Kidney (tissue), 14 donors: ENCODE results near the gene ABCB10. TPM values are rescaled to one million over a fixed set of nuclear protein-coding genes. Genes with fewer than 3 reads are reported as not detected.
"Not testable (repeated sequence)": the region's sequence is repeated elsewhere in the genome, so short reads cannot be mapped to it uniquely, and the experiment has no call there.

Experiments
- DNase-seq, 5 donors: peaks; one replicate each; pipeline ENCODE4 v3.0.0-alpha.2; 2013 to 2020
- FAIRE-seq: peaks from 2 replicates; lab custom pipeline; 2012; peaks lifted over from hg19 to GRCh38; lab: Jason Lieb, UNC
- H3K27ac ChIP-seq, 2 donors: one replicate each; pipeline ENCODE4 v1.7.0; 2013; ENCODE audit warnings: low read depth in 2 of 2, low read length in 2 of 2, inconsistent platforms in 1 of 2
- H3K27me3 ChIP-seq: one replicate; pipeline ENCODE4 v1.7.1; 2013; ENCODE audit warnings: low read length, inconsistent platforms; ENCODE audit not compliant: control insufficient read depth, insufficient read depth
- H3K36me3 ChIP-seq, 3 donors: one replicate each; pipeline versions ENCODE4 v1.7.0 to v1.7.1; 2013; ENCODE audit warnings: low read length in 3 of 3, control low read depth in 1 of 3, inconsistent platforms in 1 of 3; ENCODE audit not compliant: insufficient read depth in 3 of 3, control insufficient read depth in 2 of 3
- H3K4me1 ChIP-seq, 3 donors: one replicate each; pipeline versions ENCODE4 v1.7.0 to v1.7.1; 2013; ENCODE audit warnings: low read length in 3 of 3, inconsistent platforms in 1 of 3, low read depth in 1 of 3; ENCODE audit not compliant: control insufficient read depth in 2 of 3, insufficient read depth in 2 of 3
- H3K4me3 ChIP-seq, 3 donors: one replicate each; pipeline versions ENCODE4 v1.7.0 to v1.8.1; 2013; ENCODE audit warnings: low read length in 3 of 3, control low read depth in 1 of 3, inconsistent platforms in 1 of 3
- H3K9ac ChIP-seq, 3 donors: one replicate each; pipeline versions ENCODE4 v1.7.0 to v1.7.1; 2013; ENCODE audit warnings: low read length in 3 of 3, control low read depth in 1 of 3, inconsistent platforms in 1 of 3
- H3K9me3 ChIP-seq, 3 donors: one replicate each; pipeline versions ENCODE4 v1.7.0 to v1.7.1; 2013; ENCODE audit warnings: low read length in 3 of 3, control low read depth in 1 of 3, inconsistent platforms in 1 of 3; ENCODE audit not compliant: control insufficient read depth in 2 of 3, insufficient read depth in 1 of 3
- intact Hi-C: fragments of 100-400 bp; cut with DNase I; formaldehyde crosslinking; loops from one replicate; pipeline ENCODE4 v1.11.1; 2022
- polyA plus RNA-seq: library from polyadenylated mRNA; stranded (reverse); fragments of 350-450 nt; fragmentation: Illumina TruSeq; extraction: RNeasy Lipid Tissue Mini Kit (QIAGEN cat#74804); gene quantifications from one replicate; pipeline ENCODE4 v1.2.3, GENCODE V29; 2014; ENCODE audit warnings: low read depth, low replicate concordance; ENCODE audit not compliant: insufficient read depth
- total RNA-seq: library from RNA; stranded (reverse); fragmentation: NEBNext Ultra II Directional; extraction: Animal tissue kit (Norgen Biotek cat#: 25700); gene quantifications from one replicate; pipeline ENCODE4 v1.2.1, GENCODE V29; 2021
- TF ChIP-seq, protein P1 (sequence below): IDR thresholded peaks from 3 replicates; pipeline ENCODE4 v1.5.1; 2012; ENCODE audit warnings: mild to moderate bottlenecking, moderate library complexity, borderline replicate concordance; ENCODE audit not compliant: insufficient read depth; ENCODE audit errors: extremely low read depth
- donor health status: control.
- donor health status: control.
- donor health status: control.
- donor health status: control.
- donor health status: control.
- donor health status: DM: yes; HTN: yes; CAD: no.
- donor health status: Normal renal cell carcinoma (clear cell type).

Gene ABCB10
- total and polyA plus RNA-seq, 2 donors from 2014 or later = 4.5 to 15.4 TPM

DNA sequence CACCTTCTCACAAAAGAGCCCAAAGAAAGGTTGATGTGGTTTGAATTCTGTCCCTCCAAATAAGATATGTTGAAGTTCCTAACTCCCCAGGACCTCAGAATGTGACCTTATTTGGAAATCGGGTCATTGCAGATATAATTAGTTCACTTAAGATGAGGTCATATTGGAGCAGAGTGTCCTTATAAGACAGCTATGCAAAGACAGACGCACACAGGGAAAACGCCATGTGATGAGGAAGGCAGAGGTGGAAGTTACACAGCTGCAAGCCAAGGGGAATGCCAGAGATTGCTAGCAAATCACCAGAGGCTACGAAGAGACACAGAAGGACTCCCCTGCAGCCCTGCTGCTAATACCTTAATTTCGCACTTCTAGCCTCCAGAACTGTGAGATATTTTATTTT, 5.2 kb upstream of the ABCB10 start:
- FAIRE-seq (no peak), DNase-seq (no peak)
- peaks cover 0 to 3% (median 0%) of the 10 kb centered on the region in 3 donors for H3K4me1 ChIP-seq
- no peaks in the 10 kb centered on the region for H3K9me3 ChIP-seq
- H3K27me3 ChIP-seq = no peaks in the 10 kb centered on the region
- H3K4me3 ChIP-seq = no peak overlapping the region
- no peak overlapping the region for H3K27ac ChIP-seq
- no peaks in the 10 kb centered on the region for H3K36me3 ChIP-seq
- intact Hi-C loops = no loop called here
- H3K9ac ChIP-seq = no peak overlapping the region
- TF ChIP-seq, protein P1, sequence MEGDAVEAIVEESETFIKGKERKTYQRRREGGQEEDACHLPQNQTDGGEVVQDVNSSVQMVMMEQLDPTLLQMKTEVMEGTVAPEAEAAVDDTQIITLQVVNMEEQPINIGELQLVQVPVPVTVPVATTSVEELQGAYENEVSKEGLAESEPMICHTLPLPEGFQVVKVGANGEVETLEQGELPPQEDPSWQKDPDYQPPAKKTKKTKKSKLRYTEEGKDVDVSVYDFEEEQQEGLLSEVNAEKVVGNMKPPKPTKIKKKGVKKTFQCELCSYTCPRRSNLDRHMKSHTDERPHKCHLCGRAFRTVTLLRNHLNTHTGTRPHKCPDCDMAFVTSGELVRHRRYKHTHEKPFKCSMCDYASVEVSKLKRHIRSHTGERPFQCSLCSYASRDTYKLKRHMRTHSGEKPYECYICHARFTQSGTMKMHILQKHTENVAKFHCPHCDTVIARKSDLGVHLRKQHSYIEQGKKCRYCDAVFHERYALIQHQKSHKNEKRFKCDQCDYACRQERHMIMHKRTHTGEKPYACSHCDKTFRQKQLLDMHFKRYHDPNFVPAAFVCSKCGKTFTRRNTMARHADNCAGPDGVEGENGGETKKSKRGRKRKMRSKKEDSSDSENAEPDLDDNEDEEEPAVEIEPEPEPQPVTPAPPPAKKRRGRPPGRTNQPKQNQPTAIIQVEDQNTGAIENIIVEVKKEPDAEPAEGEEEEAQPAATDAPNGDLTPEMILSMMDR = no peak

DNA sequence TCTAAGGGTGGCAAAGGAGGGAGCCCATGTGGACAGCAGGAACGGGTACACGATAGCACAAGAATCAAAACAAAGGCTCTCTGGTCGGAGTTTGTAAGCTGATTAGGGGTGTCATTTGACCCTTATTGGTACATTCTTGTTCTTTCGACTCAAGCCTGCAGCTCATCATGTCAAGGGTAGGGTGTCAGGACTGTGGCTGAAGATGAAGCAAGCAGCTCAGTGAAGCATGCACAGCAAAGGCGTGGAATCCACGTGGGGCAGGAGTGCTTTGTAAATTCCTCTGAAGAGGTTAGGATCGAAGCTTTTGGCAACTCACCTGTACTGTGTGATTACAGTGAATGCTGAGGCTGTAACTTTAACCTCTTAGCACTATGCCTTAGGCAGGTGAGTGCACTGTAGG, 4.7 kb upstream of the ABCB10 start:
- intact Hi-C loops = no loop called here

DNA sequence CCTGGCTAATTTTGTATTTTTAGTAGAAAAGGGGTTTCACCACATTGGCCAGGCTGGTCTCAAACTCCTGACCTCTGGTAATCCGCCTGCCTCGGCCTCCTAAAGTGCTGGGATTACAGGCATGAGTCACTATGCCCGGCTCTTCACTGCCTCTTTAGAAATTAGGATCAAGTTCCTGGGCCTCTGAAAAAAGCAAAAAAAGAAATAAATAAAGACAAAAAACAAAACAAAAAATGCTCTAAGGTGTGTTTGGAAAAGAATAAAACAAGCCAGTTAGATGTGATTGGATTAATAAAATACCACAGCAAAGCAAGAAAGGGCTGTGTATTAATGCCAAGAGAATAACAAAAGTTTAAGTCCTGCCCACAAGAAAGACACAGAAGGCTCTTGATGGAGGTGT, 4.2 kb upstream of the ABCB10 start:
- Histone ChIP-seq H3K9ac (no peak overlapping the region), H3K27me3 (no peaks in the 10 kb centered on the region), H3K9me3 (no peaks in the 10 kb centered on the region), H3K27ac (no peak overlapping the region), H3K36me3 (no peaks in the 10 kb centered on the region), H3K4me1 (peaks cover 0 to 3% (median 0%) of the 10 kb centered on the region in 3 donors), H3K4me3 (no peak overlapping the region)
- TF ChIP-seq, protein P1 = no peak
- DNase-seq (no peak), FAIRE-seq (no peak)
- intact Hi-C loops = no loop called here

More for the DNA sequence above, 4.7 kb upstream of the ABCB10 start:
- H3K9ac ChIP-seq = no peak overlapping the region
- FAIRE-seq (no peak), DNase-seq (peak in 1 of 5 donors; percentile 40)
- no peak overlapping the region for H3K4me3 ChIP-seq
- H3K27ac ChIP-seq = no peak overlapping the region
- H3K9me3 ChIP-seq = no peaks in the 10 kb centered on the region
- peaks cover 0 to 3% (median 0%) of the 10 kb centered on the region in 3 donors for H3K4me1 ChIP-seq
- TF ChIP-seq, protein P1 = no peak
- H3K36me3 ChIP-seq = no peaks in the 10 kb centered on the region
- H3K27me3 ChIP-seq = no peaks in the 10 kb centered on the region

GRCh38 chr1:229561141-229561540, 2.6 kb upstream of the ABCB10 start:
- no peak overlapping the region for H3K4me3 ChIP-seq
- intact Hi-C loops = no loop called here
- no peaks in the 10 kb centered on the region for H3K36me3 ChIP-seq
- H3K9ac ChIP-seq = no peak overlapping the region
- FAIRE-seq (no peak), DNase-seq (no peak)
- no peak overlapping the region for H3K27ac ChIP-seq
- no peaks in the 10 kb centered on the region for H3K27me3 ChIP-seq
- H3K4me1 ChIP-seq = peaks cover 0 to 15% (median 0%) of the 10 kb centered on the region in 3 donors
- no peaks in the 10 kb centered on the region for H3K9me3 ChIP-seq
- TF ChIP-seq, protein P1 = no peak

DNA sequence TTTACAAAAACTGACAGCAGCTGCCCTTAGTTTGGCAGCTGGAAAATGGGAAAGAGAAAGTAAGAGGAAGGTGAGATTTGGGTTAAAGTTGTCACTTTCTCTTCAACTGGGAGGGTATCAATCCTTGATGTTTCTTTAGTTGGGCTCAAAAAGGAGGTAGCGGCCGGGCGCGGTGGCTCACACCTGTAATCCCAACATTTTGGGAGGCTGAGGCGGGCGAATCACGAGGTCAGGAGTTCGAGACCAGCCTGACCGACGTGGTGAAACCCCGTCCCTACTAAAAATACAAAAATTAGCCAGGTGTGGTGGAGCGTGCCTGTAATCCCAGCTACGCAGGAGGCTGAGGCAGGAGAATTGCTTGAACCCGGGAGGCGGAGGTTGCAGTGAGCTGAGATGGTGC, 1.6 kb upstream of the ABCB10 start:
- H3K27ac ChIP-seq, FAIRE-seq, DNase-seq, H3K9ac ChIP-seq, H3K9me3 ChIP-seq, H3K36me3 ChIP-seq, H3K4me3 ChIP-seq, H3K27me3 ChIP-seq, intact Hi-C loops: not testable (repeated sequence)
- peaks cover 0 to 15% (median 0%) of the 10 kb centered on the region in 3 donors for H3K4me1 ChIP-seq
